ENCODE measurements around the gene GMCL2.

DNA sequence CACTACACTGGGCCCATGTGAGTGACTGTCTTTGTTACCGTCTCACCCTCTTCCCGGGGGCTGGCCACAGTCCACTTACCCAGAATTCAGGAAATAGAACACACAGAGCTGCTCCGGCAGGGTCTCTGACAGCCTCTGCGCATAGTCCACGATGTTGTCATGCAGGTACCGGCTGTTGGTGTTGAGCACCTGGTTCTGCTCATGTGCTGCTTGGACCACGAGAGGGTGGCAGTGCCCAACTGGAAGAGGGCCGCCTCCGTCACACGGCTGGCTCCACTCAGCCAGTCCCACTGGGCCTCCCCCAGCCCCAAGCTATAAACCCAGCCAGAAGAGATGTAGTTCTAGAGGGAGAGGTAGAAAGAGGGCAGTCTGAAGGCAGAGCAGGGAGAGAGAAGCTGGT is 42.7 kb upstream of the GMCL2 start:
- TF ChIP-seq, protein P1, sequence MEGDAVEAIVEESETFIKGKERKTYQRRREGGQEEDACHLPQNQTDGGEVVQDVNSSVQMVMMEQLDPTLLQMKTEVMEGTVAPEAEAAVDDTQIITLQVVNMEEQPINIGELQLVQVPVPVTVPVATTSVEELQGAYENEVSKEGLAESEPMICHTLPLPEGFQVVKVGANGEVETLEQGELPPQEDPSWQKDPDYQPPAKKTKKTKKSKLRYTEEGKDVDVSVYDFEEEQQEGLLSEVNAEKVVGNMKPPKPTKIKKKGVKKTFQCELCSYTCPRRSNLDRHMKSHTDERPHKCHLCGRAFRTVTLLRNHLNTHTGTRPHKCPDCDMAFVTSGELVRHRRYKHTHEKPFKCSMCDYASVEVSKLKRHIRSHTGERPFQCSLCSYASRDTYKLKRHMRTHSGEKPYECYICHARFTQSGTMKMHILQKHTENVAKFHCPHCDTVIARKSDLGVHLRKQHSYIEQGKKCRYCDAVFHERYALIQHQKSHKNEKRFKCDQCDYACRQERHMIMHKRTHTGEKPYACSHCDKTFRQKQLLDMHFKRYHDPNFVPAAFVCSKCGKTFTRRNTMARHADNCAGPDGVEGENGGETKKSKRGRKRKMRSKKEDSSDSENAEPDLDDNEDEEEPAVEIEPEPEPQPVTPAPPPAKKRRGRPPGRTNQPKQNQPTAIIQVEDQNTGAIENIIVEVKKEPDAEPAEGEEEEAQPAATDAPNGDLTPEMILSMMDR (conservative IDR thresholded peaks at IDR 0.05 in 1 of 2, IDR thresholded peaks at IDR 0.05 in 1 of 2; ENCODE audit: extremely low read depth in 1 of 2, insufficient read depth in 1 of 2, low read depth in 1 of 2, low read length in 2 of 2) = no peak
- TF ChIP-seq EZH2 (IDR thresholded peaks at IDR 0.05; ENCODE audit: borderline replicate concordance, low read length) = no peak

Data from mammary epithelial cell (primary cell).